Measurements from ENCODE around the gene MYO1C. TPM values are rescaled to one million over a fixed set of nuclear protein-coding genes. Genes with fewer than 3 reads are reported as not detected.

Gene MYO1C
- total RNA-seq, 2 donors from 2014 or later: 75.5 to 90.0 TPM

- no peak overlapping the region for H3K9ac ChIP-seq (ENCODE audit: extremely low read depth, low read length, poor library complexity, severe bottlenecking)
- no peak overlapping the region for H3K27ac ChIP-seq (ENCODE audit: low read depth, low read length)
- H3K27me3 ChIP-seq (ENCODE audit: control insufficient read depth, insufficient read depth, low read length, poor library complexity, severe bottlenecking): no peaks in the 10 kb centered on the region
- Mint-ChIP-seq H3K9me3 (no peaks in the 10 kb centered on the region), H3K27me3 (ENCODE audit: insufficient read depth) (no peaks in the 10 kb centered on the region), H3K36me3 (ENCODE audit: low read depth) (peaks cover 54% of the 10 kb centered on the region), H3K4me3 (no peak overlapping the region), H3K27ac (no peak overlapping the region), H3K4me1 (no peaks in the 10 kb centered on the region)
- no peaks in the 10 kb centered on the region for H3K4me1 ChIP-seq (ENCODE audit: control insufficient read depth, insufficient read depth, low read length)
- WGBS, 2 experiments (ENCODE audit: insufficient coverage in 1 of 2, insufficient read length in 1 of 2): 93 to 97% methylated on average over 18 to 33 of the region's 33 CpGs
- H3K9me3 ChIP-seq (ENCODE audit: control insufficient read depth, low read length): no peaks in the 10 kb centered on the region
- no peak overlapping the region for H3K4me3 ChIP-seq (ENCODE audit: low read length)
- H3K36me3 ChIP-seq (ENCODE audit: control insufficient read depth, insufficient read depth, low read length): peaks cover 26% of the 10 kb centered on the region
- no peak for DNase-seq
- TF ChIP-seq CTCF (conservative IDR thresholded peaks at IDR 0.05): no peak
Measured at GRCh38 chr17:1470071-1470754, 22.3 kb downstream of the MYO1C start.

- Histone ChIP-seq H3K36me3 (ENCODE audit: control insufficient read depth, insufficient read depth, low read length) (peaks cover 28% of the 10 kb centered on the region), H3K27ac (ENCODE audit: low read depth, low read length) (no peak overlapping the region), H3K9ac (ENCODE audit: extremely low read depth, low read length, poor library complexity, severe bottlenecking) (no peak overlapping the region), H3K4me1 (ENCODE audit: control insufficient read depth, insufficient read depth, low read length) (no peaks in the 10 kb centered on the region), H3K27me3 (ENCODE audit: control insufficient read depth, insufficient read depth, low read length, poor library complexity, severe bottlenecking) (no peaks in the 10 kb centered on the region), H3K4me3 (ENCODE audit: low read length) (no peak overlapping the region), H3K9me3 (ENCODE audit: control insufficient read depth, low read length) (no peaks in the 10 kb centered on the region)
- H3K36me3 Mint-ChIP-seq (ENCODE audit: low read depth): peaks cover 55% of the 10 kb centered on the region
- no peak for TF ChIP-seq CTCF (conservative IDR thresholded peaks at IDR 0.05)
- H3K9me3 Mint-ChIP-seq: no peaks in the 10 kb centered on the region
- no peaks in the 10 kb centered on the region for H3K27me3 Mint-ChIP-seq (ENCODE audit: insufficient read depth)
- H3K4me3 Mint-ChIP-seq: no peak overlapping the region
- peak; percentile 86 for DNase-seq
- H3K27ac Mint-ChIP-seq: no peak overlapping the region
- no peaks in the 10 kb centered on the region for H3K4me1 Mint-ChIP-seq
- 65 to 81% methylated on average over 27 to 28 of the region's 28 CpGs for WGBS, 2 experiments (ENCODE audit: insufficient coverage in 1 of 2, insufficient read length in 1 of 2)
Measured at GRCh38 chr17:1469231-1469852, 23.1 kb downstream of the MYO1C start.

- no peak overlapping the region for H3K27ac Mint-ChIP-seq
- no peak overlapping the region for H3K4me3 ChIP-seq (ENCODE audit: low read length)
- no peaks in the 10 kb centered on the region for H3K4me1 ChIP-seq (ENCODE audit: control insufficient read depth, insufficient read depth, low read length)
- peaks cover 28% of the 10 kb centered on the region for H3K36me3 ChIP-seq (ENCODE audit: control insufficient read depth, insufficient read depth, low read length)
- H3K4me1 Mint-ChIP-seq: peaks cover 3% of the 10 kb centered on the region
- H3K9ac ChIP-seq (ENCODE audit: extremely low read depth, low read length, poor library complexity, severe bottlenecking): no peak overlapping the region
- no peaks in the 10 kb centered on the region for H3K9me3 Mint-ChIP-seq
- H3K36me3 Mint-ChIP-seq (ENCODE audit: low read depth): peaks cover 51% of the 10 kb centered on the region
- no peak for DNase-seq
- no peak overlapping the region for H3K4me3 Mint-ChIP-seq
- H3K9me3 ChIP-seq (ENCODE audit: control insufficient read depth, low read length): no peaks in the 10 kb centered on the region
- 84 to 92% methylated on average over 20 to 21 of the region's 21 CpGs for WGBS, 2 experiments (ENCODE audit: insufficient coverage in 1 of 2, insufficient read length in 1 of 2)
- H3K27me3 ChIP-seq (ENCODE audit: control insufficient read depth, insufficient read depth, low read length, poor library complexity, severe bottlenecking): no peaks in the 10 kb centered on the region
- H3K27ac ChIP-seq (ENCODE audit: low read depth, low read length): no peak overlapping the region
- TF ChIP-seq CTCF (conservative IDR thresholded peaks at IDR 0.05): no peak
- H3K27me3 Mint-ChIP-seq (ENCODE audit: insufficient read depth): no peaks in the 10 kb centered on the region
Measured at GRCh38 chr17:1467898-1468492, 24.5 kb downstream of the MYO1C start.
